ENCODE data around the gene GULP1. TPM values are rescaled to one million over a fixed set of nuclear protein-coding genes. Genes with fewer than 3 reads are reported as not detected.

GULP1 gene
- total RNA-seq, 1 experiment from 2014 or later = 76.0 TPM

DNA sequence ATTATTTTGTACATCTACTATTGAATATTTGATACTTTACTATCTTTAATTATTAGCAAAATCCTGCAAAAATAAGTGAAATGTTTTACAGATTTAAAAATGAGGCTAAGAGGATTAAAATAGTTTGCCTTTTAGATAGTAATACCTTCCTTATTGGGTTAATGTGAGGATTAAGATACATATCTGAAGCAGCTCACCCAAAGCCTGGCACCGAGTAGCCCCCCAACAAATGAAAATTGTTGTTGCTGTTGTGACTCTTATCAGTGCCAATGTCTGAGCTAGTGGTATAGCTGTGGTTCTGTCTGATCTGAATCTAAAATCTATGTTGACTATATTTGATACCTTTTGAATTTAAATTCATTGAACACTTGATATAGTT lies 34.6 kb downstream of the GULP1 start:
- H3K27ac ChIP-seq (ENCODE audit: low read depth, low read length) = no peak overlapping the region
- no peaks in the 10 kb centered on the region for H3K27me3 ChIP-seq (ENCODE audit: insufficient read depth, low read length)
- H3K79me2 ChIP-seq (ENCODE audit: insufficient read depth, low read length) = peaks cover 85% of the 10 kb centered on the region
- no peak for DNase-seq (ENCODE audit: low read depth, low spot score)
- no peak overlapping the region for H3K9ac ChIP-seq (ENCODE audit: low read length)
- no peak overlapping the region for H2AFZ ChIP-seq (ENCODE audit: low read depth, low read length, poor library complexity, severe bottlenecking)
- no peaks in the 10 kb centered on the region for H4K20me1 ChIP-seq (ENCODE audit: insufficient read depth)
- no peak for ATAC-seq
- TF ChIP-seq, protein P1, sequence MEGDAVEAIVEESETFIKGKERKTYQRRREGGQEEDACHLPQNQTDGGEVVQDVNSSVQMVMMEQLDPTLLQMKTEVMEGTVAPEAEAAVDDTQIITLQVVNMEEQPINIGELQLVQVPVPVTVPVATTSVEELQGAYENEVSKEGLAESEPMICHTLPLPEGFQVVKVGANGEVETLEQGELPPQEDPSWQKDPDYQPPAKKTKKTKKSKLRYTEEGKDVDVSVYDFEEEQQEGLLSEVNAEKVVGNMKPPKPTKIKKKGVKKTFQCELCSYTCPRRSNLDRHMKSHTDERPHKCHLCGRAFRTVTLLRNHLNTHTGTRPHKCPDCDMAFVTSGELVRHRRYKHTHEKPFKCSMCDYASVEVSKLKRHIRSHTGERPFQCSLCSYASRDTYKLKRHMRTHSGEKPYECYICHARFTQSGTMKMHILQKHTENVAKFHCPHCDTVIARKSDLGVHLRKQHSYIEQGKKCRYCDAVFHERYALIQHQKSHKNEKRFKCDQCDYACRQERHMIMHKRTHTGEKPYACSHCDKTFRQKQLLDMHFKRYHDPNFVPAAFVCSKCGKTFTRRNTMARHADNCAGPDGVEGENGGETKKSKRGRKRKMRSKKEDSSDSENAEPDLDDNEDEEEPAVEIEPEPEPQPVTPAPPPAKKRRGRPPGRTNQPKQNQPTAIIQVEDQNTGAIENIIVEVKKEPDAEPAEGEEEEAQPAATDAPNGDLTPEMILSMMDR (IDR thresholded peaks at IDR 0.05 in 2 of 3, conservative IDR thresholded peaks at IDR 0.05 in 1 of 3; ENCODE audit: borderline replicate concordance in 1 of 3, insufficient read depth in 1 of 3, low read depth in 2 of 3, low read length in 2 of 3) = no peak
- TF ChIP-seq REST (IDR thresholded peaks at IDR 0.05; ENCODE audit: low read depth) = no peak
- no peak for TF ChIP-seq EZH2phosphoT487 (IDR thresholded peaks at IDR 0.05; ENCODE audit: borderline replicate concordance)
- TF ChIP-seq EGR1 (IDR thresholded peaks at IDR 0.05; ENCODE audit: low read depth) = no peak
- TF ChIP-seq ZBTB33 (IDR thresholded peaks at IDR 0.05; ENCODE audit: extremely low read depth, insufficient replicate concordance, low read length) = no peak
- no peak for TF ChIP-seq POLR2A (IDR thresholded peaks at IDR 0.05; ENCODE audit: borderline replicate concordance, extremely low read depth, insufficient read depth, insufficient read length)
- TF ChIP-seq SIN3A (IDR thresholded peaks at IDR 0.05; ENCODE audit: low read depth) = no peak
- TF ChIP-seq POLR2AphosphoS5 (IDR thresholded peaks at IDR 0.05; ENCODE audit: low read depth, low read length) = no peak
- TF ChIP-seq RAD21 (IDR thresholded peaks at IDR 0.05; ENCODE audit: low read depth) = no peak
- TF ChIP-seq MAX (IDR thresholded peaks at IDR 0.05) = no peak
- TF ChIP-seq CEBPB (IDR thresholded peaks at IDR 0.05; ENCODE audit: low read depth) = no peak
- BruUV-seq (replicated peaks) = no TSS peak
- CTCF ChIA-PET = no interaction called here
- H3K4me3 ChIP-seq (replicated peaks in 1 of 2; ENCODE audit: low read depth in 1 of 2, low read length in 2 of 2) = no peak overlapping the region
- RAD21 ChIA-PET (ENCODE audit: low non-redundant PET in 1 of 2, low total read pairs in 2 of 2, uncharacterized antibody in 2 of 2, unreplicated experiment in 2 of 2) = no interaction called here
- POLR2A ChIA-PET = no interaction called here
- intact Hi-C loops (cut with micrococcal nuclease) = no loop called here
- no peaks in the 10 kb centered on the region for H3K9me2 ChIP-seq (ENCODE audit: insufficient read depth)
- H3K36me3 ChIP-seq (ENCODE audit: control insufficient read depth in 1 of 2, insufficient read depth in 2 of 2, low read length in 2 of 2) = no peaks in the 10 kb centered on the region
- peaks cover 8 to 9% of the 10 kb centered on the region in 2 experiments; a peak in 3 of 4 replicates for H3K4me1 ChIP-seq (ENCODE audit: control insufficient read depth in 1 of 2, insufficient read depth in 2 of 2, low read length in 2 of 2)
- H3K4me2 ChIP-seq (ENCODE audit: low read length) = no peak overlapping the region
- no peaks in the 10 kb centered on the region for H3K9me3 ChIP-seq (ENCODE audit: control insufficient read depth in 1 of 2, insufficient read depth in 1 of 2, low read depth in 1 of 2, low read length in 2 of 2)
